Hematopoietic multipotent progenitor cell treated with erythropoietin and hydrocortisone succinate and interleukin-3 and kit ligand, for 17 days (in vitro differentiated cells): ENCODE measurements around the gene NECTIN1.

Source experiments
- DNase-seq: peaks from one replicate; pipeline ENCODE4 v3.0.0-alpha.2; 2015; ENCODE audit warnings: low spot score

Gene NECTIN1, protein sequence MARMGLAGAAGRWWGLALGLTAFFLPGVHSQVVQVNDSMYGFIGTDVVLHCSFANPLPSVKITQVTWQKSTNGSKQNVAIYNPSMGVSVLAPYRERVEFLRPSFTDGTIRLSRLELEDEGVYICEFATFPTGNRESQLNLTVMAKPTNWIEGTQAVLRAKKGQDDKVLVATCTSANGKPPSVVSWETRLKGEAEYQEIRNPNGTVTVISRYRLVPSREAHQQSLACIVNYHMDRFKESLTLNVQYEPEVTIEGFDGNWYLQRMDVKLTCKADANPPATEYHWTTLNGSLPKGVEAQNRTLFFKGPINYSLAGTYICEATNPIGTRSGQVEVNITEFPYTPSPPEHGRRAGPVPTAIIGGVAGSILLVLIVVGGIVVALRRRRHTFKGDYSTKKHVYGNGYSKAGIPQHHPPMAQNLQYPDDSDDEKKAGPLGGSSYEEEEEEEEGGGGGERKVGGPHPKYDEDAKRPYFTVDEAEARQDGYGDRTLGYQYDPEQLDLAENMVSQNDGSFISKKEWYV

DNA sequence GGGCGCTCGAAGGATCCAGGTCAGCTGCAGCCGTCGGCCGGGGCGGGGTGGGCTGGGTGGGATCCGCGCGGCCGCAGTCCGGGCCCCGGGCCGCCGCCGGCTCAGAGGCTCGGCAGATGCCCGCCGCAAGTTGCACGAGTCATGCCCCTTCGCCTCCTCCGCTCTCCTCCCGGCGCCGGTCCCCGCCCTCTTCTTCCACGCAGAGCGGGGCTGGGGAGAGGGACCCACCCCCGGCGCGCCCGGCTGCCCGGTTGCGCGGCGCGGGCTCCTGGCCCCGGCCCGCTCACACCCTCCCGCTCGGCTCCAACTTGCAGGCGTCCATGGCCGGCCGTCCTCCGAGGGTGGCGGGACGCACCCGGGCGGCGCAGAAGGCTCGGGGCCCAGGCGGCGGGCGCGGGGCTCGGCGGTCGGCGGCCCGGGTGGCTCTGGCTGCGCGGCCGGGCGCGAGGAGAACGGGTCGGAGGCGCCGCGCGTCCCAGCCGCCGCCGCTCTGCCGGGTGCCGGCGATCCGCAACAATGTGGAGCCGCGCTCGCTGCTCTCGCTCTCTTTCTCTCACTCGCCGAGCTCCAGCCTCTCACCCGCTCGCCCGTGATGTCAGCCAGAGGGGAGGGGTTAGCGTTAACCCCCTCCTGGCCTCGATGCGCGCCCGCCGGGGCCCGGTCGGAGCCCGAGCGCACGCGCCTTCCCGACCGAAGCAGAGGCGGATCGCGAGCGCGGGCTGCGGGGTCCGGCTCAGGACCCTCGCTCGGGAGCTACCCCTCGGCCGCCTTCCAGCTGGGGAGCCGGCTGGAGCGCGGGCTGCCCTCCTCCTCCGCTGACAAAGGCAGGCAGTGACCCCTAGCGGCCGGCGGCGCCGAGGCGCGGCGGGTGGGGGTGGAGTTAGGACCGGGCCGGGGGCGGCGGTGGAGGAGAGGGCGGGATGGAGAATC, at the start of gene NECTIN1:
NECTIN1 (minus strand) TSS at position 550 of the 930 bp plus-strand sequence. CDS start 647 bp downstream, outside the sequence.
- DNase-seq, result peak; percentile 80

DNA sequence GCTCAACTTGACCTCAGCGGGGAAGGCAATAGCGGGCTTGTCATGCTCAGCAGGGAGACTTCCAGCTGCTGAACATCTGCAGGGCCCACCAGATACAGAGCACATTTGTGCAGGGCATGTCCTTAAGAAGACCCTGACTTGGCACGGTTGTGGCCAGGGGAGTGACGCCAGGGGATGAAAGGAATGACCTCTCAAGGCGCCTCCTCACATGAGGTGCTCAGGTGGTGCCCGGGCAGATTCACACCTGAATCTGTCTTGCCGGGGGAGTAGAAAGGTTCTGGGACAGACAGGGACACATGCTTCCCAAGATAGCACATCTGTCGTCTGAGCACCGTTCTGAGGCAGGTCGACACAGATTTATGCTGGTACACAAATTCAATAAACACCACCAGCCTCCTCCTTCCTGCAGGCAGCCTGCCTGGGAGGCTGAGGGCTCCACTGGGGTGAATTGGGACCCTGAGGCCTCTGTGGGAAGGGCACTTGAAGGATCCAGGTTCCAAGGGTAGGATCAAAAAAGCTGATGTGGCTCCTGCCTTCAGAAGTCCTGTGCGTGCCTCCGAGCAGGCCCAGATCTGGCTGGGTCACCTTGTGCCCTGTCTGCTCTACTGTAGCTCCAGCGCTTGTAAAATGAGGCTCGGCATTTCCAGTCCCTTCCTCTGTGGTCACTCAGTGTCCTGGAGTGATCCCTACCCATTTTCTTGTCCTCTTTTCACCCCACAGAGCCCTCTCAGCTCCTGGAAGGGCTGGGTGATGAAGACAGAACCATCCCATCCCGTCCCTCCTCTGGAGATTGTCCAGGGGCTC, 49.6 kb upstream of the NECTIN1 start:
- DNase-seq, result no peak

DNA sequence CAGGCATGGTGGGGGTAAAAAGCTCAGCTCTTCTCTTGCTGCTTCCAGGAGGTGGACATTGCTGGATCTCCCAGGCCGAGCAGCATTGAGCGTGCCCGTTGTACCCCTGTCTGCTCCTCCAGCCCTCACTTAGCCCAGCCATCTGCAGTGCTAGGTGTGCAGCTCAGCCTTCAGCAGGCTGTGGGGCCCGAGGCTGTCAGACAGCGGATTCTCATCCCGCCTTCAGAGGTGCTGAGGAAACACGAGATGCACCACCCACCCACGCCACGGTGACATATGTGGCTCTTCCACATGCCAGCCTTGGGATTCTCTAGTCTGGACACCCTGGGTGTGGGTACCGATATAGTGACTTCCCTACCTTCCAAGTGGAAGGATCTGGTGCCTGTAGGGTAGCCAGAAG, 48.9 kb upstream of the NECTIN1 start:
- no peak for DNase-seq

DNA sequence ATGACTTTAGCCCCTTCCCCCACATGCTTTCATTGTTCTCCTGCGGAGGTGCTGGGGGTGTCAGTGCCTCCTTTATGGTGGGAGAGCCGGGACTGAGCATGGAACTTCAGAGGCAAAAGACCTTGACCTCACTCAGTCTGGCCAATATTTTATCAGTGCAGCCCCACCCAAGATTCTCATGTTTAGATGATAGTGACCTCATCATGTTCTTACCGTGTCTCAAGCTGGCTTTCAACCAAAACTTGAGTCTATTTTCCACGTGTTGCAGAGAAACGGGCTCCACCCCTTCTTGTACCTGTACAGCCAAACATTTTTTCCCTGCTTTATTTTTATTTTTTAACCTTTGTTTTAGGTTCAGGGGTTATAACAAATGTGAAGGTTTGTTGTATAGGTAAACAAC, 47.7 kb upstream of the NECTIN1 start:
- DNase-seq, result no peak

DNA sequence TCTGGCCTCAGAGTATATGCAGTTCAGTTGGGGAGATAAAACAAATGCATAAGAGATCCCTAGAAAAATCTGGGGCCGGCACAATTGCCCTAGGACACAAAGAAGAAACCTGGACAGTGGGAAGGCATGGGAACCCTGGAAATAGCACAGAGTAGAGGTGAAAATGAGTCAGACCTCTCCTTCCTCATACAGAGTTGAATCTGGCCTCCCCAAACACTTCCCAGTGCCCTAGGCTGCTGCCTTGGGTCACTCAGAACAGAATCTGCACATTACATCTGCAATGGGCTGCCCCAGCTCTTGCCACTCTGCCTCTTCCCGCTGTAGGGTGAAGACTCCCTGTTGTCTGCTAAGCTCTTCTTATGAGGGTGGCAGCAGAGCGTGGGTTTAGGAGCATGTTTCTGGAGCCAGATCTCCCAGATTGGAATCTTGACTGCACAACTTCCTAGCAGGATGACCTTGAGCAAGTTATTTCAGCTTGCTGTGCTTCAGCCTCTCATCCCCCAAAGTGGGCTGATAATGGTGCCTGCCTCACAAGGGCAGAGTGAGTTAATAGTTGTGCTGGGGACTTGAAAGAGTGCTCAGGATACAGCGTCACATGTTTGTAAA, 47.1 kb upstream of the NECTIN1 start:
- no peak for DNase-seq

DNA sequence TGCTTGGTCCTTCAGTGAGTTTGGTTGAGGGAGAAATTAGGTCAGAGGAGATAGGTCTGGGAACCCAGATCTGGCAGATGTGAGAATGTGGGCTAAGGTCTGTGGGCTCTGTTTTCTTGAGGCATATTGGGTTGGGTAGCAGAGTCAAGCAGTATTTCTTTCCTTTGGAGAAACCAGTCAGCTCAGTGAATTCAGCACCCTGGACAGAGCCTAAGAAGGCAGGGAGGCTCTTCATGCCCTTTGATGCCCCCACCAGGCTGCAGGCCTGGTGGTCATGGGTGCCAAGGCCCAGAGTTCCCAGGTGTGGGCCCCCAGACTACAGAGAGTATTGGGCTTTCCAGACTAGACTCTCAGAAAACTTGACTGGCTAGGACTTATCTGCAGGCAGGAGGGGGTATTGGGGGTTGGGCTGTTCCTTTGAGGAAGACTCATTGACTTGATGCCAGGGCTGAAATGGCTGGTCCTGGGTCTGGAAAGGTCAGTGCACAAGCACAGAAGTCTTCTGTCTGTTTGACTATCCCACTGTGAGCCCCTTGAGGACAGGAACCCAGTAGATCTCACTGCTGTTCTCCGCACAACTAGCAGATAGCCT, 45.3 kb upstream of the NECTIN1 start:
- DNase-seq, result no peak

DNA sequence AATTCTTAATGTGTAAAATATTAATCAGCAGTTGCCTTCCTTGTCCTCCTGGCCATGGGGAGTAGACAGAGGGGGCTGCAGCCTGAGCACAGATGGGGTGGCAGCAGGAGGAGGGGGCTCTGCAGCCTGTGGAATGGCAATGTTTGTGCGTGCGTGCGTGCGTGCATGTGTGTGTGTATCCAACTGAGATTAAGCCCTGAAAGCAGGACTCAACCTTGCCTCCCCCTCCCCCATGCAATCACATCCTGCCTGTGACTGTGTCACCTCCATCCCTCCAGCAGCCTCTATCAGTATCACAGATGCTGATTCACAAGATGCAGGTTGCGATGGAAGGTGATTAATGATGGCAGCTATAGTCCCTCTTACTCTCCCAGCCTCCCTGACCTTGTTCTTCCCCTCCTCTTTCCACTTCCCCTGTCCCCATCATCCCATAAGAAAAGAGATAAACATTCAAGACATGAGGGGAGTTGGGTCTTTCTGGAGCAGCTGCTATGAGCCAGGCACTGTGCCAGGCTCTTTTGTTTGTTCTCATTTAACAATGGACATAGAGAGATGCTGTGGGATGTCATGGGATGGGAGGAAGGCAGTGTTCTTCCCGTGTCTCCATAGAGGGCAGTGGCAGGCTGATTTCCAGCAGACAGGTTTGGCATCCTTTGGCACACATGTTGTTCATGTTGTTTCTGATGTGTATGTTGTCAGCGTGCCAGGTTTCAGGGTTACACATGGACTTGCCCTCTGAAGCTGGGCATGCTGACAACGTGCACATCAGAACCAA, 43.8 kb upstream of the NECTIN1 start:
- no peak for DNase-seq

DNA sequence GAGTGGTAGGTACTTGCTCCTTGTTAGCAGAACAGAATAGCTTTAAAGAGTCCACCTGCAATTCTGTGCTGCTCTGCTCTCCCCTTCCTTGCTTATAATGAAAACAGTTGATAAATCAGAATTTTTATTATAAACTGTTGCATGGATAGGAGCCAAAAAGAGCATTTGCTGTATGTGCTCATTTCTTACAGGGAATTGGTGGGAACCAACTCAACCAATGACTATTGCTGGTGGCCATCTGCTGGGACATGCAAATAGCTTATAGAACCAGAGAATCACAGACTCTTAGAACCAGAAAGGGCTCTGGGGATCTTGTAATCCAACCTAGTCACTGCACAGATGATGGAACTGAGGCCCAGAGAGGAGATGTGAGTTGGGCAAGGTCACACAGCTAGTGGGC, 43.1 kb upstream of the NECTIN1 start:
- DNase-seq, result no peak

DNA sequence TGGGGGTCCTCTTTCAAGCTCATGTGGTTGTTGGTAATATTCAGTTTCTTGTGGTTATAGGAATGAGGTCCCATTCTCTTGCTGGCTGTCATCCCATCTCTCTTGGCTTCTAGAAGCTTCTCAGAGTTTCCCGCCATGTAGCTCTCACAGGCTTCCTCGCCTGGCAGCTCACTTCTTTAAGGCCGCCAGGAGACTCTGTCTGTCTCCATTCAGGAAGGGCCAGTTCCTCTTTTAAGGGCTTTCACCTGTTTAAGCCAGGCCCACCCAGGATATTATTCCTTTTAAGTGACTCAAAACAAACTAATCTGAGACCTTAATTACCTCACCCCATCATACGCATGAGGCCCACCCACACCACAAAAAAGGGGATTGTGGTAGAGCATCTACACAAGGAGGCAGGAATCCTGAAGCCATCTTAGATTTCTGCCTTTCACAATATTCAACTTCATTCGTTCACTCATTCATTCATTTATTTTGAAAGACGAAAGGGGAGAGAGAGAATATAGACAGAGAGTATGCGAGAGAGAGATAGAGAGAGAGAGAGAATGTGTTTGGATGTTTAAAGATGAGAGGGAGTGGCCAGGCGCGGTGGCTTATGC, 42.3 kb upstream of the NECTIN1 start:
- DNase-seq, result no peak

DNA sequence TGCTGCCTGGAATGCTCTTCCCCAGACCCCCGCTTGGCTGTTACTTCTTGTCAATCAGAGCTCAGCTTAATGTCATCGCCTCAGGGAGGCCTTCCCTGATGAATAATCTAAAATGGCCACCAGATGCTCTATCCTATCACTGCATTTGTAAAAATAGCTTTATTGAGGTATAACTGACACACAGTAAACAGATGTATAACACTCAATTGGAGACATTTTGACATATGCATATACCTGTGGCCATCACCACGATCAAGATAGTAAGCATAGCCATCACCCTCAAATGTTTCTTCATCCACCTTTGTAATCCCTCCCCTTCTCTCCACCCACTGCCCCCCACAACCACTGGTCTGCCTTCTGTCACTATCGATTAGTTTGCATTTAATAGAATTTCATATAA, 36.6 kb upstream of the NECTIN1 start:
- no peak for DNase-seq

DNA sequence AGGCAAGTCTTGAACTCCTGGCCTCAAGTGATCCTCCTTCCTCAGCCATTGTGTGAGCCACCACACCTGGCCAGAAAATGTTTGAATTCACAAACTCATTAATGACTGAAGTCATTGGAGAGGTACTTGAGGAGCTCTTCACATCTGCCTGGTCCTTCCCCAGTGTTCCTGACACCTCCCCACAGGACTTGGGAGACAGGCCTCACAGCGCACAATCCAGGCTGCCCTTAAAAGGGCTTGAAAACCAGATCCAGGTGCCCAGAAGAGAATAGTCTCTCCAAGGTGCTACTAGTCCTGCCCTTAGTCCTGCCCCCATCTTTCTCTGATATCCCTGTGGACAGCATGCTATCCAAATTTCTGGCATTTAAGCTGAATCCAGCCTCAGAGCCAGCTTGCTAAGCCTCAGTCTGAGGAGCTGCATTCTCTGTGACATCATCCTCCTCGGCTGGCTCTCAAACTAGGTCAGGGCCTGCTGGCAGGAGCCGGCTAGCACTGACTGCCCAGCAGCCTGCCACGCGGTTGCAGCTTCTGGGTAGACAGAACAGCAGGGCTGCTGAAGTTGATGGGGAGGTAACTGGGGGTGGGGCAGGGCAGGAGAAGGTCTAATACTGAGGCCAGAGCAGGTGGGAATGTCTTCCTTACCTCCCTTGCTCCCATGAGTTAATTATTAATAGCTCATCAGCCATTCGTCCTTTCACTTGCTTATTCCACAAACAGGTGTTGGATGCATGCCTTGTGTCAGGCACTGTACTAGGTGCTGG, 35.3 kb upstream of the NECTIN1 start:
- DNase-seq, result no peak

DNA sequence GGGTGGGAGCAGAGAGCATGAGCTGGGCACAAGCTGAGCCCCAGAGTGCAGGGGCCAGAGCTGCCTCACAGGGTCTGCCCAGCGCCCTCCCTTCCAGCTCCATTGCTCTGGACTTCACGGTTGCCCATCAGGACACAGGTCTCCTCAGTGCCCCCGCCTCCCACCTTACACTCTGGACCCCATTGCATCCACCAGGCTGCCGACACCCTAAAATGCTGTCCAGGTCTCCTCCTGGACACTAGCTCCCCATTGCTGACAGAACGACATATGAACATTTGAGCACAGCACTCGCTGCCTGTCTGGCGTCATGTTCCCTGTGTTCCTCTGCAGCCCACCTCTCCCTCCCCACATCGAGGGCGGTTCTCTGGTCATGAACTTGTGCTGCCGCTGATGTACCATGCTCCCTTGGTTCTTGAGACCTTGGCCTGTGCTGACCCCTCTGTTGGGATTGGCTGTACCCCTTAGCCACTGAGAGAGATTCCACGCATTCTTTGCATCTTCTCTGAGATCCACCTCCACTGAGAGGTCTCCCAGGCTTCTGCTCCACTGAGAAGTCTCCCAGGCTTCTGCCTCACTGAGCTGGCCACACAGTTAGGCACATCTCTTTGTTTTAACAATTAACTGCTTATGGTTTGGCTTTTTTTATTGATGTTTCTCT, 34.2 kb upstream of the NECTIN1 start:
- DNase-seq, result no peak

DNA sequence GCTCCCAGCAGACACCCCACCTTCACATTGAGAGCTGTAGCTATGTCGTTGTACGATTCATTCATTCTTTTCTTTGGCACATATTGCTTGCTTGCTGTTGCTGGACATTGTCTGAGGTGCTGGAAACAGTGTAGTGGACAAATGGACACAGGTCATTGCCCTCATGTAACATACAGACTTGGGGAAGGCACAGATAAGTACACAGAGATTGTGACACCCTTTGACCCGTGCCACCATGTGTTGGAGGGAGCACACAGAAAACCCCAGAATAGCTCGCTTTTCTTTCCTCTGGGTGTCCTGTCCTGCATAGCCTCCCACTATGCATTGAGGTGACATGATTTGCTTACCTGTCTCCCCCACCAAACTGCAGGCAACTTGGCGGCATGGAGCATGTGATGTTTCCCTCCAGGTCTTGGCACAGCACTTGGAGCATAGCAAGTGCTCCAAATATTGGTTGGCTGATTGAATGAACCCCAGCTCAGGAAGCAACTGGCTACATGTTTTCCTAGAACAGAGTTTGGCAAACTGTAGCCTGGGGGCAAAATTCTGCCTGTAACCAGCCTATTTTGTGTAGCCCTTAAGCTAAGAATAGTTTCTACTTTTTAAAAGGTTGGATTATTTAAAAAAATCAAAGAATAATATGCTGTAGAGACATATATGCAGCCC, 30.9 kb upstream of the NECTIN1 start:
- DNase-seq, result no peak

DNA sequence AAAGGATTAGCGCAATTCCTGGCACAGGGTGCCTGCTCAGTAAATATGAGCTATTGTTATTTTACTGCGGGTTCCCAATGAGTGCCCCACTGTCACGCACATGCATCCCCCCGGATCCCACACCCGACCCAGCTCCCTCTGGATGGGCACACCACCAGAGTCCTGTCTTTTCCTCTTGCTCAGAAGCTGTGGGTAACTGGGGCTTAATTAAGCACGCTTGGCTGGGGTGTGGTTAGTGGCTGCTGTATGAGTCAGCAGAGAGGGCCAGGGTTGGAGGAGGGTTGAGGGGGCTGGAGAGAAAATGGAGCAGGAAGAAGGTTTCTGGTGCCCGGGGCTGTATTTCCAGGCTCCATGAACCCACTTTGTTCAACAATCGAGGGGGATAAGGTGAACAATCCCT, 30.3 kb upstream of the NECTIN1 start:
- DNase-seq, result peak; percentile 38

DNA sequence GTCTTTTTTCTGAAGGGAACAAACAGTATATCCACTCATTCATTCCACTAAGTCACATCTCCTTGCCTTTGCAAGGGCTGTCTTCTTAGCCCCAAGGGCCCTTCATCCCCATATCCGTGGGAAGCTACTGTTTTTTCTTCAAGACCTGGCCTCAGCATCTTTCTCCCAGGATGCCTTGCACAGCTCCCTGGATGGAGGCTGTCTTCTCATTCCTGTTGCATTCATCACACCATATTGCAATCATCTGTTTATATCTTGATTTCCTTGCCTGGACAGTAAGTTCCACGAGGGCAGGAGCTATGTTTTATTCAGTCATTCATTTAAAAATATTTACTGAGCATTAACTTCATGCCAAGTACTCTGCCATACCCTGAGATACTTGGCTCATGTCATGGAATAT, 29.3 kb upstream of the NECTIN1 start:
- DNase-seq, result no peak

DNA sequence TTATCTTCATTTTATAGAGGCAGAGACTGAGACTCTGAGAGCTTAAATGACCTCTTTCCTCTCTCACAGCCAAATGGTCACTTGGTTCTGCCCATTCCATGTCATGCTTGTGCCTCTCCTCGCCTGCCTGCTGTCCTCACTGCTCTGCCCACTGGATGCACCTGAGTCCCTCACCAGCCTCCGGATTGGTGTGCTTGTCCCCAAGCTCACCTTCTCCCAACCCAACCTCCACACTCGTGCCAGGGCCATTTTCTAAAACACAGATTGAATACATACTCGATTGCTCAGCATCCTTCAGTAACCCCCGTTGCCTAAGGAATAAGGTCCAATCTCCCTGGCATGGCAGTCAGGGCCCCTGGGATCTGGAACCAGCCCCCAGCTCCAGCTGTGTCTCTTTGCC, 28.4 kb upstream of the NECTIN1 start:
- DNase-seq, result no peak

DNA sequence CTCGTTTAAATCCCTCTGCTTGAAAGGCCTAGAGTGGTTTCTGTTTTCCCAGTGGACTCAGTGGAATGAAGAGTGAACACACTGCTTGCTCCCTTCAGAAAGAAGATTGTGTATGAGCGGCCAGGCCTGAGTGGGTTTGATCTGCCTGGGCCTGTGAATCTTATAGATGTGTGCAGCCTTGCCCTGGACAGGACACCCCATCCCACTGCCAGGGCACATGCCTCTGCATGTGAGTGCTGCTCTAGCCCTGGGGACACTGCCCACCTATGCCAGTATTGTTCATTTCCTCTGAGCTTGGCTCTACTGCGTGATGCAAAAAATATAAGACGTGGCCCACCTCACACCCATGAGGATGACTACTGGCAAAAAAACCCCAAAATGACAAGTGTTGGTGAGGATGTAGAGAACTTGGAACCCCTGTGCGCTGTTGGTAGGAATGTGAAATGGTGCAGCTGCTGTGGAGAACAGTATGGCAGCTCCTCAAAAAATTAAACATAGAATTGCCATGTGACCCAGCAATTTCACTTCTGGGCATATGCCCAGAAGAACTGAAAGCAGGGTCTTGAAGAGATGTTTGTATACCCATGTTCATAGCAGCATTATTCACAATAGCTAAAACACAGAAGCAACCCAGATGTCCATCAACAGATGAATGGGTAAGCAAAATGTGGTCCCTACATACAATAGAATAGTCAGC, 27.3 kb upstream of the NECTIN1 start:
- no peak for DNase-seq
